Measurements from ENCODE around the gene PHC2.

- TF ChIP-seq POLR2A (IDR thresholded peaks at IDR 0.05; ENCODE audit: low read depth, low read length) (no peak), POLR2AphosphoS5 (IDR thresholded peaks at IDR 0.05; ENCODE audit: low read depth, low read length) (no peak), PAX5 (IDR thresholded peaks at IDR 0.05; ENCODE audit: insufficient read depth, low read length, severe bottlenecking) (no peak), TAF1 (IDR thresholded peaks at IDR 0.05; ENCODE audit: low read depth, low read length) (no peak), POU2F2 (IDR thresholded peaks at IDR 0.05; ENCODE audit: low read depth, low read length) (no peak)
Observed at GRCh38 chr1:33456502-33456886, 25.6 kb upstream of the PHC2 start.
